ENCODE results near the gene COPG1. TPM values are rescaled to one million over a fixed set of nuclear protein-coding genes. Genes with fewer than 3 reads are reported as not detected.

COPG1 gene
- total and polyA plus RNA-seq, 10 of the 15 experiments (the other 5 are each of a cell fraction or from before 2014, with no cell fraction given), result 54.8 to 143 (median 91.2) TPM

- in situ Hi-C loops (cut with MboI), result no loop called here
- H3K4me1 ChIP-seq (ENCODE audit: control insufficient read depth, insufficient read depth, low read length), result peaks cover 58% of the 10 kb centered on the region
- TF ChIP-seq NFYA (IDR thresholded peaks at IDR 0.05; ENCODE audit: borderline replicate concordance, low read depth, low read length), result no peak
- TF ChIP-seq MEF2A (IDR thresholded peaks at IDR 0.05; ENCODE audit: insufficient read depth, low read depth, low read length), result no peak
- peak; percentile 88 for TF ChIP-seq POLR2A (IDR thresholded peaks at IDR 0.05; ENCODE audit: low read depth, low read length)
- TF ChIP-seq IKZF2 (IDR thresholded peaks at IDR 0.05), result peak; percentile 21; a peak in 1 of 4 replicates
- 0 out of 2 replicates have a peak, but pooled peaks have one; percentile 54 for TF ChIP-seq PML (IDR thresholded peaks at IDR 0.05; ENCODE audit: low read length)
- TF ChIP-seq MTA3 (IDR thresholded peaks at IDR 0.05; ENCODE audit: borderline replicate concordance, low read length), result no peak; the same call in 1 of the 2 replicates
- no peak for TF ChIP-seq SIN3A (IDR thresholded peaks at IDR 0.05; ENCODE audit: low read depth, low read length)
- TF ChIP-seq SP1 (IDR thresholded peaks at IDR 0.05; ENCODE audit: low read depth, low read length), result no peak
- TF ChIP-seq TAF1 (IDR thresholded peaks at IDR 0.05; ENCODE audit: borderline replicate concordance, low read depth, low read length), result 0 out of 2 replicates have a peak, but pooled peaks have one; percentile 31
- peak in 1 of 2 experiments; percentile 64; a peak in 2 of 3 replicates for TF ChIP-seq EGR1 (IDR thresholded peaks at IDR 0.05; ENCODE audit: borderline replicate concordance in 1 of 2, low read depth in 2 of 2, low read length in 2 of 2)
- TF ChIP-seq E2F4 (IDR thresholded peaks at IDR 0.05; ENCODE audit: low read depth, low read length), result no peak
- TF ChIP-seq MYB (IDR thresholded peaks at IDR 0.05; ENCODE audit: borderline replicate concordance, low read depth, low read length), result no peak
- peak; percentile 32; the same call in 1 of the 2 replicates for TF ChIP-seq ATF7 (IDR thresholded peaks at IDR 0.05; ENCODE audit: low read depth)
- TF ChIP-seq EP300 (IDR thresholded peaks at IDR 0.05; ENCODE audit: borderline replicate concordance in 1 of 2, control insufficient read depth in 1 of 2, low read depth in 2 of 2, low read length in 2 of 2), result 0 out of 4 replicates have a peak, but pooled peaks of 1 of the 2 experiments have one; percentile 14
- no peak for TF ChIP-seq ASH2L (IDR thresholded peaks at IDR 0.05; ENCODE audit: borderline replicate concordance, low read depth)
- TF ChIP-seq PRDM15 (CRISPR knock-in tag; IDR thresholded peaks at IDR 0.05), result no peak
- TF ChIP-seq SUZ12 (IDR thresholded peaks at IDR 0.05; ENCODE audit: unreplicated experiment), result no peak
- no peak for TF ChIP-seq FOS (IDR thresholded peaks at IDR 0.05; ENCODE audit: borderline replicate concordance, extremely low read depth, insufficient read length)
- no peak for TF ChIP-seq SREBF2 (IDR thresholded peaks at IDR 0.05; ENCODE audit: low read length)
- no peak for TF ChIP-seq DPF2 (IDR thresholded peaks at IDR 0.05)
- TF ChIP-seq NR2F1 (conservative IDR thresholded peaks at IDR 0.05), result peak; percentile 13; the same call in 1 of the 2 replicates
Observed at GRCh38 chr3:129278439-129278965, 29.1 kb downstream of the COPG1 start, which contains the start of gene HMCES. Gene HMCES, plus strand, starts transcription at chr3:129278870. Its CDS starts 863 bp downstream, at chr3:129279733.

More at GRCh38 chr3:129278439-129278965, 29.1 kb downstream of the COPG1 start, which contains the start of gene HMCES:
- H3K36me3 ChIP-seq (ENCODE audit: control insufficient read depth in 2 of 2, insufficient read depth in 2 of 2, low read length in 1 of 2), result peaks cover 12 to 31% of the 10 kb centered on the region in 2 experiments
- intact Hi-C loops (cut with micrococcal nuclease; ENCODE audit: unreplicated experiment), result no loop called here
- no peaks in the 10 kb centered on the region for H3K9me3 ChIP-seq (replicated peaks; ENCODE audit: control insufficient read depth, insufficient read depth, low read length)
- DNase-seq (ENCODE audit: low read depth, low spot score) (peak; percentile 31), FAIRE-seq (no peak), ATAC-seq (peak; percentile 75)
- peak within 1 kb of the TSS; percentile 76 for H3K4me3 ChIP-seq
- peak within 1 kb of the TSS; percentile 85 for H3K9ac ChIP-seq (ENCODE audit: control insufficient read depth, insufficient read depth, low read length)
- ChIA-PET CTCF (interaction anchor here (0.8 to 2.1 kb wide), 2 partner anchors 37 kb away, joined by 3 to 13 read pairs; a partner anchor contains a TSS), POLR2A (interaction anchor here (0.7 to 3.7 kb wide), 9 partner anchors 28 to 1164 kb away, joined by 3 to 27 read pairs (median 6); partner anchors contain the start of gene RAB43), RAD21 (ENCODE audit: unreplicated experiment) (interaction anchor here (1.4 to 3.1 kb wide), 3 partner anchors 37 to 308 kb away, joined by 6 to 22 read pairs (median 12); a partner anchor contains a TSS), SMC1A (ENCODE audit: uncharacterized antibody, unreplicated experiment) (interaction anchor here (1.0 to 2.8 kb wide), 3 partner anchors 38 to 227 kb away, joined by 3 to 12 read pairs (median 4); a partner anchor contains a TSS)
- H3K27ac ChIP-seq (ENCODE audit: control insufficient read depth, insufficient read depth), result peak within 1 kb of the TSS; percentile 80
- peak within 1 kb of the TSS; percentile 76 for H2AFZ ChIP-seq (ENCODE audit: control insufficient read depth, low read depth, low read length)
- BruUV-seq (replicated peaks), result no TSS peak
- 3% methylated on average over 22 of the region's 44 CpGs for WGBS (ENCODE audit: insufficient coverage, insufficient replicate concordance, low lambda C conversion rate, missing lambda C conversion rate)
- peaks cover 6% of the 10 kb centered on the region for H3K79me2 ChIP-seq (ENCODE audit: control insufficient read depth, insufficient read depth, low read length)
- H3K27me3 ChIP-seq (replicated peaks in 1 of 2; ENCODE audit: control insufficient read depth in 2 of 2, insufficient read depth in 2 of 2, low read length in 1 of 2), result no peaks in the 10 kb centered on the region
- peak within 1 kb of the TSS; percentile 99 for H3K4me2 ChIP-seq (ENCODE audit: control insufficient read depth, insufficient read depth)
- peaks cover 2% of the 10 kb centered on the region; the same call in 1 of the 2 replicates for H4K20me1 ChIP-seq (ENCODE audit: control insufficient read depth, insufficient read depth)
